LoVo (cell line): ENCODE data around the gene TCIRG1.
A peak's percentile ranks its signal among the peaks of the same experiment; 100 is the strongest.
"Not testable (repeated sequence)": the region's sequence is repeated elsewhere in the genome, so short reads cannot be mapped to it uniquely, and the experiment has no call there.

ENCODE experiments used
- DNase-seq: peaks from one replicate; pipeline ENCODE4 v3.0.0-alpha.2; 2016; ENCODE audit warnings: low spot score

TCIRG1 gene

GRCh38 chr11:68038718-68039525, at the start of gene TCIRG1:
Gene TCIRG1, plus strand, starts transcription at chr11:68039025. Its CDS starts 2,247 bp downstream, at chr11:68041272.
- DNase-seq: peak; percentile 88

GRCh38 chr11:67990546-67991346, 48.1 kb upstream of the TCIRG1 start:
- DNase-seq: not testable (repeated sequence)

- not testable (repeated sequence) for DNase-seq
These were observed 47.3 kb upstream of the TCIRG1 start for GRCh38 chr11:67991347-67992121.

- DNase-seq: not testable (repeated sequence)
These were observed 45.0 kb upstream of the TCIRG1 start for GRCh38 chr11:67993821-67994220.

GRCh38 chr11:67994387-67994786, 44.4 kb upstream of the TCIRG1 start:
- DNase-seq: not testable (repeated sequence)

- DNase-seq: not testable (repeated sequence)
These were observed 43.7 kb upstream of the TCIRG1 start for GRCh38 chr11:67995129-67995528.

GRCh38 chr11:67995579-67995978, 43.2 kb upstream of the TCIRG1 start:
- not testable (repeated sequence) for DNase-seq

GRCh38 chr11:67996051-67996450, 42.8 kb upstream of the TCIRG1 start:
- DNase-seq: no peak

- DNase-seq: no peak
These were observed 42.0 kb upstream of the TCIRG1 start for GRCh38 chr11:67996622-67997474.

- no peak for DNase-seq
These were observed 41.3 kb upstream of the TCIRG1 start for GRCh38 chr11:67997475-67997921.

- DNase-seq: no peak
These were observed 40.4 kb upstream of the TCIRG1 start for GRCh38 chr11:67998150-67999045.

- DNase-seq: no peak
These were observed 39.6 kb upstream of the TCIRG1 start for GRCh38 chr11:67999201-67999629.

- no peak for DNase-seq
These were observed 39.1 kb upstream of the TCIRG1 start for GRCh38 chr11:67999704-68000103.

- no peak for DNase-seq
These were observed 36.3 kb upstream of the TCIRG1 start for GRCh38 chr11:68002575-68002937.

GRCh38 chr11:68002938-68003845, 35.6 kb upstream of the TCIRG1 start:
- DNase-seq: peak; percentile 45

GRCh38 chr11:68003846-68004550, 34.8 kb upstream of the TCIRG1 start, which contains the start of gene UNC93B1:
Gene UNC93B1, minus strand, starts transcription at chr11:68004097. Its CDS starts 54 bp downstream, at chr11:68004043.
- DNase-seq: peak; percentile 85

- DNase-seq: no peak
These were observed 34.1 kb upstream of the TCIRG1 start for GRCh38 chr11:68004551-68005335.
